Subcutaneous adipose tissue (tissue), 4 donors: ENCODE results near the gene PICK1. TPM values are rescaled to one million over a fixed set of nuclear protein-coding genes. Genes with fewer than 3 reads are reported as not detected.

Source experiments
- CTCF ChIP-seq: fragments of 450-650 bp; IDR thresholded peaks from one replicate; pipeline ENCODE4 v1.5.1; 2016; ENCODE audit warnings: low read depth, mild to moderate bottlenecking, control low read depth, antibody characterized with exemption, moderate library complexity
- total RNA-seq, 4 donors: library from RNA; depleted of rRNA; stranded (reverse); fragments of >200 nt; gene quantifications; one replicate each; pipeline ENCODE4 v1.1.0, GENCODE V29; 2016

Gene PICK1
- total RNA-seq, 4 donors from 2014 or later = 12.9 to 42.1 (median 33.3) TPM

- no peak for TF ChIP-seq CTCF
Measured at GRCh38 chr22:38081941-38082828, 25.0 kb downstream of the PICK1 start.

- TF ChIP-seq CTCF = no peak
Measured at GRCh38 chr22:38082986-38083710, 25.9 kb downstream of the PICK1 start.

- no peak for TF ChIP-seq CTCF
Measured at GRCh38 chr22:38083931-38084631, 26.9 kb downstream of the PICK1 start, which contains the start of gene SLC16A8. SLC16A8 (minus strand) TSS chr22:38084184; CDS start chr22:38082873, 1,311 bp downstream.

GRCh38 chr22:38085056-38085455 is 27.9 kb downstream of the PICK1 start:
- TF ChIP-seq CTCF = no peak

- TF ChIP-seq CTCF = no peak
Measured at GRCh38 chr22:38085501-38085900, 28.3 kb downstream of the PICK1 start.

GRCh38 chr22:38086001-38086845 is 29.0 kb downstream of the PICK1 start:
- TF ChIP-seq CTCF = no peak
